Measurements from ENCODE around the gene EML2.
"Not testable (repeated sequence)": the region's sequence is repeated elsewhere in the genome, so short reads cannot be mapped to it uniquely, and the experiment has no call there.

- TF ChIP-seq CTCF (IDR thresholded peaks at IDR 0.05; ENCODE audit: borderline replicate concordance, extremely low read depth, low read length, poor library complexity, severe bottlenecking); EZH2 (IDR thresholded peaks at IDR 0.05; ENCODE audit: borderline replicate concordance, low read depth, low read length, severe bottlenecking): not testable (repeated sequence)
Observed at GRCh38 chr19:45685045-45685444, 45.8 kb upstream of the EML2 start.
